ENCODE results near the gene AREL1.

- TF ChIP-seq, protein P1, sequence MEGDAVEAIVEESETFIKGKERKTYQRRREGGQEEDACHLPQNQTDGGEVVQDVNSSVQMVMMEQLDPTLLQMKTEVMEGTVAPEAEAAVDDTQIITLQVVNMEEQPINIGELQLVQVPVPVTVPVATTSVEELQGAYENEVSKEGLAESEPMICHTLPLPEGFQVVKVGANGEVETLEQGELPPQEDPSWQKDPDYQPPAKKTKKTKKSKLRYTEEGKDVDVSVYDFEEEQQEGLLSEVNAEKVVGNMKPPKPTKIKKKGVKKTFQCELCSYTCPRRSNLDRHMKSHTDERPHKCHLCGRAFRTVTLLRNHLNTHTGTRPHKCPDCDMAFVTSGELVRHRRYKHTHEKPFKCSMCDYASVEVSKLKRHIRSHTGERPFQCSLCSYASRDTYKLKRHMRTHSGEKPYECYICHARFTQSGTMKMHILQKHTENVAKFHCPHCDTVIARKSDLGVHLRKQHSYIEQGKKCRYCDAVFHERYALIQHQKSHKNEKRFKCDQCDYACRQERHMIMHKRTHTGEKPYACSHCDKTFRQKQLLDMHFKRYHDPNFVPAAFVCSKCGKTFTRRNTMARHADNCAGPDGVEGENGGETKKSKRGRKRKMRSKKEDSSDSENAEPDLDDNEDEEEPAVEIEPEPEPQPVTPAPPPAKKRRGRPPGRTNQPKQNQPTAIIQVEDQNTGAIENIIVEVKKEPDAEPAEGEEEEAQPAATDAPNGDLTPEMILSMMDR (IDR thresholded peaks at IDR 0.05) = no peak
- no peak for TF ChIP-seq POLR2A (IDR thresholded peaks at IDR 0.05)
These were observed 17.5 kb downstream of the AREL1 start for GRCh38 chr14:74695406-74695805.

Measured in breast epithelium (tissue), 3 donors.